ENCODE results near the gene MLYCD. TPM values are rescaled to one million over a fixed set of nuclear protein-coding genes. Genes with fewer than 3 reads are reported as not detected.

Gene MLYCD
- total and polyA plus RNA-seq, 2 donors from 2014 or later, result 8.8 to 9.1 TPM

DNA sequence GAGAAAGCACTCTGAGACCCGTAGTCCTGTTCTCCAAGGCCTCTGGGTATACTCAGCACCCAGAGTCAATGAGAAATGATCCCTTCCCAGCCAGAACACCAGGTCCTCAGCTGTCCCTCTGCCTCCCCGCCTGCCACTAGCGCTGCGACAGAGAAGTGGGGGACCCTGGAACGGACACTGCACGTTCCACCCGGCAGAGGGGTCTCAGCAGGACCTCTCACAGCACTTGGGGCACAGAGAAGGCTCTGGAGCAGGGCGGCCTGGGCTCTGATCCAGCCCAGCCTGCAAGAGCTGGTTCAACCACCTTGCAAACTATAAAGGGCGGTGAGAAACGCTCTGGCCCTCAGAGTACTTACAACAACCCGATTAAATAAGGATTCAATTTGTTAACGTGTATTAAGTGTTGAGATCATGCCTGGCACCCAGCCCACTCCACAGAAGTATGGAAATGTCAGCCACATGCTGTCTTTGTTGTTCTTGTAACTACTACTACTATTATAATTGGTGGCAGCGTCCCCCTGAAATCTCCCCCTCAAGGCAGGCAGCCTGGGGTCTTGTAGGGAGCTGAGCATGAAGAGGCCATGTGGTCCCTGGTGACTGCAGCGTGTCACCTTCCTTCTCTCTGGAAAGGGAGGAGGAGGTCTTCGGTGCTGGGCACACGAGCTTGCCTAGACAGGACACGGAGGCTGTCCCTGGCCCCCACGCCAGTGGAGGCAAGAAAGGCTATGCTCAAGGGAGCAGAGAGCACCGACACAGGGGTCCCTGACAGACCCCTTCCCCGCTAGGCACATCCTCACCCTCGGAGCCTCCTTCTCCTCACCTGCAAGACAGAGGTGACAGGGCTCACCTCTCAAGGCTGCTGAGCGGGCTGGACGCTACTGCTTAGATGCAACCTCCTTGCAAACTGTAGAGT lies 56.6 kb downstream of the MLYCD start:
- Histone ChIP-seq H3K9ac (ENCODE audit: low read length in 3 of 3) (no peak overlapping the region), H3K4me1 (ENCODE audit: control insufficient read depth in 2 of 3, insufficient read depth in 2 of 3, low read depth in 1 of 3, low read length in 3 of 3) (peaks cover 0 to 19% (median 7%) of the 10 kb centered on the region in 3 donors), H3K36me3 (ENCODE audit: control insufficient read depth in 2 of 3, insufficient read depth in 3 of 3, low read length in 3 of 3) (peaks cover 0 to 14% (median 14%) of the 10 kb centered on the region in 3 donors), H3K9me3 (ENCODE audit: control insufficient read depth in 2 of 3, insufficient read depth in 1 of 3, low read length in 3 of 3) (no peaks in the 10 kb centered on the region), H3K4me3 (ENCODE audit: low read length in 3 of 3) (no peak overlapping the region), H3K27me3 (ENCODE audit: control insufficient read depth, insufficient read depth, low read length) (no peaks in the 10 kb centered on the region), H3K27ac (ENCODE audit: low read depth in 2 of 2, low read length in 2 of 2) (no peak overlapping the region)
- intact Hi-C loops (cut with DNase I), result no loop called here
- FAIRE-seq, result no peak
- TF ChIP-seq, protein P1, sequence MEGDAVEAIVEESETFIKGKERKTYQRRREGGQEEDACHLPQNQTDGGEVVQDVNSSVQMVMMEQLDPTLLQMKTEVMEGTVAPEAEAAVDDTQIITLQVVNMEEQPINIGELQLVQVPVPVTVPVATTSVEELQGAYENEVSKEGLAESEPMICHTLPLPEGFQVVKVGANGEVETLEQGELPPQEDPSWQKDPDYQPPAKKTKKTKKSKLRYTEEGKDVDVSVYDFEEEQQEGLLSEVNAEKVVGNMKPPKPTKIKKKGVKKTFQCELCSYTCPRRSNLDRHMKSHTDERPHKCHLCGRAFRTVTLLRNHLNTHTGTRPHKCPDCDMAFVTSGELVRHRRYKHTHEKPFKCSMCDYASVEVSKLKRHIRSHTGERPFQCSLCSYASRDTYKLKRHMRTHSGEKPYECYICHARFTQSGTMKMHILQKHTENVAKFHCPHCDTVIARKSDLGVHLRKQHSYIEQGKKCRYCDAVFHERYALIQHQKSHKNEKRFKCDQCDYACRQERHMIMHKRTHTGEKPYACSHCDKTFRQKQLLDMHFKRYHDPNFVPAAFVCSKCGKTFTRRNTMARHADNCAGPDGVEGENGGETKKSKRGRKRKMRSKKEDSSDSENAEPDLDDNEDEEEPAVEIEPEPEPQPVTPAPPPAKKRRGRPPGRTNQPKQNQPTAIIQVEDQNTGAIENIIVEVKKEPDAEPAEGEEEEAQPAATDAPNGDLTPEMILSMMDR (IDR thresholded peaks at IDR 0.05; ENCODE audit: borderline replicate concordance, extremely low read depth, insufficient read depth), result no peak
- DNase-seq, result peak in 1 of 5 donors; percentile 69

DNA sequence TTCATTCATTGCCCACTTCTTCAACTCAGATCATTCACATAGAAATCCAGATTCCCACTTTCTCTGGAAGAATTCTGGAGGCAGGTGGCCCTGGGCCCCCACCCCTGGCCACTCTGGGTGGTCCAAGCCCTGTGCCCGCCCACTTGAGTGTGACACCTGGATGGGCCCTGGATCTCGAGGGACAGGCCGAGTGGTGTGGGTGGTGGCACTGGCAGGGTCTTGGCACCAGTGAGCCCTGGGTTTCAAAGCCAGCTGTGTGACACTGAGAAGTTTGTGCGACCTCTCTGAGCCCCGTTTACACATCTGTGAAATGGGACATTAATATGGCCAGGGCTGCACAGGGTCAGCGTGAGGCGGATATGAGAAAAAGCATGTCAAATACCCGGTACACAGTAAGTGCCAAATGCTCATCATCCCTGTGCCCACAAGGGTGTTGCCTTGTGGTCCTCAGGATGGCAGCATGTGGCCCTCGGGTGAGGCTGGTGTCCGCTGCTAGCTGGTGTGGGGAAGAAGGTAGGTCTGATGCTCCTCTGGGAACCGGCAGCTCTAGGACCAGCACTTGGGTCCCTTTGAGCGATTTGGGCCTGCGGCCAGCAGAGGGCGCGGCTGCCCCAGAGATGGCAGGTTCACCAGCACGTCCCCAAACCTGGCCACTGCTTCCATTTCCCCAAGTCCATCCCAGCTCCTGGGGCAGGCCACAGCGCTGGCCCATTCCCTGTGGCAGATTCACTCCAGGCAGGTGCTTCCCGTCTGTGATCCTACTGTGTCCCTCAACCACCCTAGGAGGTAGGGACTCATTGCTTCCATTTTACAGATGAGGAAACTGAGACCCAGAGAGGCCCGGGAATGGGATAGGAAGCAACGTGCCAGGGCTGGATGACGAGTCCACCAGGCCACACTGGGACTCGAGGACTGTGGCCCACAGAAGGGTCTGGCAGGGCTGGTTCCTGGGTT lies 57.7 kb downstream of the MLYCD start:
- TF ChIP-seq, protein P1 (IDR thresholded peaks at IDR 0.05; ENCODE audit: borderline replicate concordance, extremely low read depth, insufficient read depth), result peak; percentile 70
- H3K9me3 ChIP-seq (ENCODE audit: control insufficient read depth in 2 of 3, insufficient read depth in 1 of 3, low read length in 3 of 3), result no peaks in the 10 kb centered on the region
- H3K4me3 ChIP-seq (ENCODE audit: low read length in 3 of 3), result no peak overlapping the region
- peaks cover 0 to 21% (median 14%) of the 10 kb centered on the region in 3 donors for H3K36me3 ChIP-seq (ENCODE audit: control insufficient read depth in 2 of 3, insufficient read depth in 3 of 3, low read length in 3 of 3)
- peaks cover 0 to 19% (median 7%) of the 10 kb centered on the region in 3 donors for H3K4me1 ChIP-seq (ENCODE audit: control insufficient read depth in 2 of 3, insufficient read depth in 2 of 3, low read depth in 1 of 3, low read length in 3 of 3)
- DNase-seq (peak; percentile 85 to 90 (median 89)), FAIRE-seq (no peak)
- intact Hi-C loops (cut with DNase I), result no loop called here
- H3K27me3 ChIP-seq (ENCODE audit: control insufficient read depth, insufficient read depth, low read length), result no peaks in the 10 kb centered on the region
- H3K9ac ChIP-seq (ENCODE audit: low read length in 3 of 3), result no peak overlapping the region
- H3K27ac ChIP-seq (ENCODE audit: low read depth in 2 of 2, low read length in 2 of 2), result no peak overlapping the region

DNA sequence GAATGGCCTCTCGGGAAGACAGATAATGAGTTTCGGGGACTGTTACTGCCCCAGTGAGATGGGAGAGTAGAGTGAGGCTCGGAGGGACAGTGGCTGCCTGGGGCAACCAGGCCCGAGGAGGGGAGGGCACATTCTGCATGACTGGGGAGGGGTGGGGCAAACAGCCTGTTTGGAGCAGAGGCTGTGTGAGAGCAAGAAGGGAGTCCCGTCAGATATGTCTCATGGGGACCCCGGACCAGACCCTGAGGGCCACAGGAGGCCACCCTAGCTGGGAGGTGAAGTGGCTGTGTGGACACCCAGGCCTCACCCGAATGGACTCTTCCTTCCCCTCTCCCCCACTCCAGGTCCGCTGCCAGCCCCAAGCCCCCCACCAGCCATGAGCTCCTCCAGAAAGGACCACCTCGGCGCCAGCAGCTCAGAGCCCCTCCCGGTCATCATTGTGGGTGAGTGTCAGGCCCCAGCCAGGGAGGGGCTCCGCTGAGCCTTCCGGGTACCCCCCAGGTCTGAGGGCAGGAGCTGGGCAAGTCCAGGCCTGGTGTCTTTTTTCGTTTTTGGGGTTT lies 58.5 kb downstream of the MLYCD start:
- H3K4me3 ChIP-seq (ENCODE audit: low read length in 3 of 3), result no peak overlapping the region
- H3K27ac ChIP-seq (ENCODE audit: low read depth in 2 of 2, low read length in 2 of 2), result no peak overlapping the region
- DNase-seq, result no peak
- FAIRE-seq, result no peak
- no peak overlapping the region for H3K9ac ChIP-seq (ENCODE audit: low read length in 3 of 3)
- H3K27me3 ChIP-seq (ENCODE audit: control insufficient read depth, insufficient read depth, low read length), result no peaks in the 10 kb centered on the region
- no peaks in the 10 kb centered on the region for H3K9me3 ChIP-seq (ENCODE audit: control insufficient read depth in 2 of 3, insufficient read depth in 1 of 3, low read length in 3 of 3)
- H3K4me1 ChIP-seq (ENCODE audit: control insufficient read depth in 2 of 3, insufficient read depth in 2 of 3, low read depth in 1 of 3, low read length in 3 of 3), result peaks cover 0 to 19% (median 7%) of the 10 kb centered on the region in 3 donors
- peaks cover 0 to 22% (median 14%) of the 10 kb centered on the region in 3 donors for H3K36me3 ChIP-seq (ENCODE audit: control insufficient read depth in 2 of 3, insufficient read depth in 3 of 3, low read length in 3 of 3)
- intact Hi-C loops (cut with DNase I), result no loop called here
- TF ChIP-seq, protein P1 (IDR thresholded peaks at IDR 0.05; ENCODE audit: borderline replicate concordance, extremely low read depth, insufficient read depth), result no peak

Measured in kidney (tissue), 14 donors.